Cardiac muscle cell (in vitro differentiated cells and primary cell): ENCODE measurements around the gene HOXA4. TPM values are rescaled to one million over a fixed set of nuclear protein-coding genes. Genes with fewer than 3 reads are reported as not detected.

Experiments
- DNase-seq, 2 donors: peaks; one replicate each; pipeline versions ENCODE4 v3.0.0 to v3.0.0-alpha.2; 2010 to 2017; ENCODE audit warnings: low read depth in 1 of 2, low spot score in 1 of 2
- H3K27ac ChIP-seq: fragments of 200-600 bp; sonication (generic); 2 replicates; pipeline ENCODE4 v1.5.1; 2016
- H3K27me3 ChIP-seq: fragments of 200-600 bp; sonication (generic); 2 replicates; pipeline ENCODE4 v1.6.0; 2016; ENCODE audit warnings: control low read depth
- H3K36me3 ChIP-seq: fragments of 200-600 bp; sonication (generic); 2 replicates; pipeline ENCODE4 v1.5.1; 2016; ENCODE audit warnings: control low read depth
- H3K4me1 ChIP-seq: fragments of 200-600 bp; sonication (generic); 2 replicates; pipeline ENCODE4 v1.8.1; 2017; ENCODE audit warnings: low read depth, mild to moderate bottlenecking, mixed run types
- H3K4me3 ChIP-seq: fragments of 200-600 bp; sonication (generic); 2 replicates; pipeline ENCODE4 v1.5.1; 2016; ENCODE audit warnings: mild to moderate bottlenecking
- H3K9me3 ChIP-seq: fragments of 200-600 bp; sonication (generic); 2 replicates; pipeline ENCODE4 v1.5.1; 2017; ENCODE audit warnings: low read depth, mild to moderate bottlenecking, control low read depth
- CTCF ChIP-seq: IDR thresholded peaks from 2 replicates; pipeline ENCODE4 v1.5.1; 2012; ENCODE audit warnings: low read depth, mild to moderate bottlenecking, low read length
- polyA plus RNA-seq: library from polyadenylated mRNA; unstranded; fragments of >200 nt; fragmentation: Nextera tagmentation; extraction: Ambion mirVana; gene quantifications from 2 replicates; pipeline ENCODE4 v1.2.1, GENCODE V29; 2016
- total RNA-seq: library from RNA; depleted of rRNA; stranded (reverse); fragments of >200 nt; gene quantifications from 2 replicates; pipeline ENCODE4 v1.2.3, GENCODE V29; 2016

Gene HOXA4
- total and polyA plus RNA-seq, 2 experiments from 2014 or later, result 0.46 TPM; not detected in 1

GRCh38 chr7:27166531-27167505 lies 36.3 kb upstream of the HOXA4 start:
- Histone ChIP-seq H3K4me3 (no peak overlapping the region), H3K9me3 (no peaks in the 10 kb centered on the region), H3K27me3 (peaks cover 100% of the 10 kb centered on the region), H3K4me1 (peaks cover 3% of the 10 kb centered on the region), H3K27ac (no peak overlapping the region), H3K36me3 (no peaks in the 10 kb centered on the region)
- no peak for TF ChIP-seq CTCF
- no peak for DNase-seq

GRCh38 chr7:27165996-27166530 lies 35.5 kb upstream of the HOXA4 start:
- Histone ChIP-seq H3K36me3 (no peaks in the 10 kb centered on the region), H3K4me1 (peaks cover 3% of the 10 kb centered on the region), H3K4me3 (no peak overlapping the region), H3K27ac (no peak overlapping the region), H3K9me3 (no peaks in the 10 kb centered on the region), H3K27me3 (peaks cover 100% of the 10 kb centered on the region)
- no peak for TF ChIP-seq CTCF
- no peak for DNase-seq

GRCh38 chr7:27165089-27165995 lies 34.8 kb upstream of the HOXA4 start, which contains the start of gene HOXA9:
Gene HOXA9, minus strand, starts transcription at chr7:27165537. Its CDS starts 80 bp downstream, at chr7:27165457.
- Histone ChIP-seq H3K36me3 (no peaks in the 10 kb centered on the region), H3K27me3 (peaks cover 100% of the 10 kb centered on the region), H3K27ac (no peak within 1 kb of the TSS), H3K4me3 (no peak within 1 kb of the TSS), H3K4me1 (peaks cover 3% of the 10 kb centered on the region), H3K9me3 (no peaks in the 10 kb centered on the region)
- no peak for DNase-seq
- TF ChIP-seq CTCF, result no peak

- Histone ChIP-seq H3K36me3 (no peaks in the 10 kb centered on the region), H3K4me3 (no peak overlapping the region), H3K9me3 (no peaks in the 10 kb centered on the region), H3K27me3 (peaks cover 100% of the 10 kb centered on the region), H3K27ac (no peak overlapping the region), H3K4me1 (peaks cover 2% of the 10 kb centered on the region)
- TF ChIP-seq CTCF, result no peak
- no peak for DNase-seq
Observed at GRCh38 chr7:27164367-27165088, 34.0 kb upstream of the HOXA4 start.

- Histone ChIP-seq H3K27ac (no peak overlapping the region), H3K36me3 (no peaks in the 10 kb centered on the region), H3K9me3 (no peaks in the 10 kb centered on the region), H3K4me3 (no peak overlapping the region), H3K27me3 (peaks cover 100% of the 10 kb centered on the region), H3K4me1 (no peaks in the 10 kb centered on the region)
- no peak for DNase-seq
- no peak for TF ChIP-seq CTCF
Observed at GRCh38 chr7:27164045-27164366, 33.4 kb upstream of the HOXA4 start.
